ENCODE measurements around the gene VSTM1.

DNA sequence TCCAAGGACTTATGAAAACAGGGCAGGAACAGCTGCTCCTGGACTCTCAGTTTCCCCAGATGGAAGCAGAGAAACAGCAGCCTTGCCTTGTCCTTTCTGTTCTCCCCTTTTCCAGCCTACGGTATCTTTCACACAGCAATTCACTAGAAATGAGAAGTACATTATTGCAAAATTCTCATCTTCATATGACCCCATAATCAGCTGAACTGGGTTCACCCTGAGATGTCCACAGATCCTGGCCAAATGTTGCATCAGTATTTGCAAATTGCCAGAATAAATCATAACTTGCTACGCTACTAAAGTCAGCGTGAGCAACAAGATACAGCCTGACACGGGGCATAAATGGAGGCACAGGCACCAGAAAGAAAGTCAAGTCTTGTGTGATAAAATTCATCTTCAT, 16.1 kb downstream of the VSTM1 start:
- TF ChIP-seq, protein P1, sequence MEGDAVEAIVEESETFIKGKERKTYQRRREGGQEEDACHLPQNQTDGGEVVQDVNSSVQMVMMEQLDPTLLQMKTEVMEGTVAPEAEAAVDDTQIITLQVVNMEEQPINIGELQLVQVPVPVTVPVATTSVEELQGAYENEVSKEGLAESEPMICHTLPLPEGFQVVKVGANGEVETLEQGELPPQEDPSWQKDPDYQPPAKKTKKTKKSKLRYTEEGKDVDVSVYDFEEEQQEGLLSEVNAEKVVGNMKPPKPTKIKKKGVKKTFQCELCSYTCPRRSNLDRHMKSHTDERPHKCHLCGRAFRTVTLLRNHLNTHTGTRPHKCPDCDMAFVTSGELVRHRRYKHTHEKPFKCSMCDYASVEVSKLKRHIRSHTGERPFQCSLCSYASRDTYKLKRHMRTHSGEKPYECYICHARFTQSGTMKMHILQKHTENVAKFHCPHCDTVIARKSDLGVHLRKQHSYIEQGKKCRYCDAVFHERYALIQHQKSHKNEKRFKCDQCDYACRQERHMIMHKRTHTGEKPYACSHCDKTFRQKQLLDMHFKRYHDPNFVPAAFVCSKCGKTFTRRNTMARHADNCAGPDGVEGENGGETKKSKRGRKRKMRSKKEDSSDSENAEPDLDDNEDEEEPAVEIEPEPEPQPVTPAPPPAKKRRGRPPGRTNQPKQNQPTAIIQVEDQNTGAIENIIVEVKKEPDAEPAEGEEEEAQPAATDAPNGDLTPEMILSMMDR (IDR thresholded peaks at IDR 0.05) = no peak
- TF ChIP-seq POLR2A (IDR thresholded peaks at IDR 0.05) = no peak
